Activated naive CD4-positive, alpha-beta T cell treated with anti-CD3 and anti-CD28 coated beads, Interleukin-2, amount 10 ng/mL, durations not matched to agents 7 days and 5 days (primary cell): ENCODE results near the gene PAIP2B.
A peak's percentile ranks its signal among the peaks of the same experiment; 100 is the strongest.

ENCODE experiments used
- CTCF ChIA-PET: fragments of 350-600 bp; sonication (Branson Sonifier 250); formaldehyde crosslinking; loops from one replicate; lab custom pipeline; 2021; ENCODE audit warnings: antibody characterized with exemption; lab: Charles Lee
- DNase-seq: peaks from one replicate; pipeline ENCODE4 v3.0.0-alpha.2; 2020
- H3K27ac Mint-ChIP-seq: one replicate; pipeline ENCODE4 v1.8.0; 2021; ENCODE audit warnings: mild to moderate bottlenecking, moderate library complexity, mixed read lengths
- H3K27me3 Mint-ChIP-seq: one replicate; pipeline ENCODE4 v1.8.0; 2021; ENCODE audit warnings: mild to moderate bottlenecking, mixed read lengths
- H3K36me3 Mint-ChIP-seq: one replicate; pipeline ENCODE4 v1.8.0; 2021; ENCODE audit warnings: mixed read lengths
- H3K4me1 Mint-ChIP-seq: one replicate; pipeline ENCODE4 v1.8.0; 2021; ENCODE audit warnings: mixed read lengths
- H3K4me3 Mint-ChIP-seq: one replicate; pipeline ENCODE4 v1.8.0; 2021; ENCODE audit warnings: mild to moderate bottlenecking, moderate library complexity, mixed read lengths
- H3K9me3 Mint-ChIP-seq: one replicate; pipeline ENCODE4 v1.8.0; 2021; ENCODE audit warnings: mixed read lengths

PAIP2B gene

GRCh38 chr2:71226965-71227560 lies at the start of gene PAIP2B:
Gene PAIP2B (minus strand): TSS chr2:71227103. CDS start chr2:71202589, 24,514 bp downstream.
- Mint-ChIP-seq H3K27ac (peak within 1 kb of the TSS; percentile 89), H3K9me3 (no peaks in the 10 kb centered on the region), H3K36me3 (no peaks in the 10 kb centered on the region), H3K27me3 (peaks cover 7% of the 10 kb centered on the region), H3K4me1 (peaks cover 25% of the 10 kb centered on the region), H3K4me3 (peak within 1 kb of the TSS; percentile 92)
- peak; percentile 99 for DNase-seq
- CTCF ChIA-PET = interaction anchor here (0.7 to 0.8 kb wide), 2 partner anchors 126 to 203 kb away, joined by 3 to 4 read pairs; no protein-coding TSS in a partner anchor

- Mint-ChIP-seq H3K27ac (no peak overlapping the region), H3K9me3 (peaks cover 7% of the 10 kb centered on the region), H3K4me1 (peaks cover 21% of the 10 kb centered on the region), H3K4me3 (peak overlapping the region; percentile 59), H3K27me3 (peaks cover 86% of the 10 kb centered on the region), H3K36me3 (peaks cover 2% of the 10 kb centered on the region)
- CTCF ChIA-PET = interaction anchor here (0.7 kb wide), 1 partner anchor 56 kb away, joined by 3 read pairs; the partner anchor contains the start of gene ZNF638
- no peak for DNase-seq
Observed at GRCh38 chr2:71275939-71276310, 49.0 kb upstream of the PAIP2B start.

DNA sequence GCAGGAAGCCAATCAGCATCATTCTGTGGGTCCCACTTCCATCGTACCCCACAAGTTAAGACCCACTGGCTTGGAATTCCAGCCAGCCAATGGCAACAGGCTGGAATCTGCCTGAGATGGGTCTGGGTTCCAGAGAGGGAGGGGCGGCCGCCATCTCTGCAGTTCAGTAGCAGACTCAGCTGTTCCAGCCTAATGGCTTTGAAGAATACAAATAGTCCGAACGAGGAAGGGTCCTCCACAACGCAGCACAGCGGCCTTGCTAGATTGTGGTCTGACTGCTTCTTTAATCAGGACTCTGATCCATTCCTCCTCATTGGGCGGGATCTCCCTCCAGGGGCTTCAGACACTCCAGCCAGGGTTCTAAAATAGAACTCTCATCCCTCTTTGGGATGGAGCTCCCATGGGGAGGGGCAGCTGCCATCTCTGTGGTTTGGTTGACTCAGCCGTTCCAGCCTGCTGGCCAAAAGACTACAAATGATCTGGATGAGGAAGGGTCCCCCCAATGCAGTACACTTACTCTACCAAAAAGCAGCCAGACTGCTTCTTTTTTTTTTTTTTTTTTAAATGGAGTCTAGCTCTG lies 42.7 kb upstream of the PAIP2B start:
- Mint-ChIP-seq H3K27ac (no peak overlapping the region), H3K4me1 (no peaks in the 10 kb centered on the region), H3K4me3 (no peak overlapping the region), H3K9me3 (no peaks in the 10 kb centered on the region), H3K27me3 (peaks cover 49% of the 10 kb centered on the region), H3K36me3 (no peaks in the 10 kb centered on the region)
- CTCF ChIA-PET = no interaction called here
- DNase-seq = no peak

DNA sequence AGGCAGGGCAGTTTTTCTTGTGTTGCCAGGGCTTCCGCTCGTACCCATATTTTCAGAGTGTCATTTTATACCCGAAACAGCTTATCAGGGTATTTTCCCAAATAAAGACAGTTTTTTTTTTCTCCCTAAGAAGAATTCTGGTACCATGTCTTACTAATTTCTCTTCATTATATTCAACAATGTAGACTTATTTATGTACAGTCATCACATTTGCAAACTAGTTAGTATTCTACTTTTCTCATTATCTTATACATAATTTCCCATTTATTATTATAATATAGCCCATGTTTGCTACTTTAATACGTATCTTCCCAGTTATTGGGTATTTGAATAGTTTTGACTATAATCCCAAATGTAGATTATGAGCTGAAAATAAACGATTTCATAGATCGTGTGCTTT lies 36.5 kb upstream of the PAIP2B start:
- no peak overlapping the region for H3K4me3 Mint-ChIP-seq
- no peaks in the 10 kb centered on the region for H3K4me1 Mint-ChIP-seq
- peaks cover 20% of the 10 kb centered on the region for H3K27me3 Mint-ChIP-seq
- H3K9me3 Mint-ChIP-seq = no peaks in the 10 kb centered on the region
- CTCF ChIA-PET = no interaction called here
- no peak overlapping the region for H3K27ac Mint-ChIP-seq
- no peaks in the 10 kb centered on the region for H3K36me3 Mint-ChIP-seq
- no peak for DNase-seq

DNA sequence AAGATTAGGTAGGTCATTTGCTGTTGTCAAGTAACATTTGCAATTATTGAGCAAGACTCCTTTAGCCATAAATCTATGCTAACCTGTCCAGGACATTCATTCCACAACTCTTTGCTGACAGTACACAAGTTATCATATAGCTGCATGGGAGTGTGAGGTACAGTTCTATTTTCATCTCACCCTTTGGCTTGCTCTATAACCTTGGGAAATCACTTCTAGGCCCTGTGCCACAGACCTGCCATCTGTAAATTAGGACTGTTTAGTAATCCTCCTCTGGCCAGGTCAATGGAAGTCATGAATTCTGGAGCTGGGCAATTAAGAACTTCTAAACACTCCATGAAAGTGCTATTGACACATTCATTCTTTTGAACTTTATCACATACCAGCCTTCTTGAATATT lies 34.6 kb upstream of the PAIP2B start:
- Mint-ChIP-seq H3K4me1 (no peaks in the 10 kb centered on the region), H3K27ac (no peak overlapping the region), H3K36me3 (no peaks in the 10 kb centered on the region), H3K9me3 (no peaks in the 10 kb centered on the region), H3K27me3 (peaks cover 26% of the 10 kb centered on the region), H3K4me3 (no peak overlapping the region)
- no peak for DNase-seq
- CTCF ChIA-PET = no interaction called here

DNA sequence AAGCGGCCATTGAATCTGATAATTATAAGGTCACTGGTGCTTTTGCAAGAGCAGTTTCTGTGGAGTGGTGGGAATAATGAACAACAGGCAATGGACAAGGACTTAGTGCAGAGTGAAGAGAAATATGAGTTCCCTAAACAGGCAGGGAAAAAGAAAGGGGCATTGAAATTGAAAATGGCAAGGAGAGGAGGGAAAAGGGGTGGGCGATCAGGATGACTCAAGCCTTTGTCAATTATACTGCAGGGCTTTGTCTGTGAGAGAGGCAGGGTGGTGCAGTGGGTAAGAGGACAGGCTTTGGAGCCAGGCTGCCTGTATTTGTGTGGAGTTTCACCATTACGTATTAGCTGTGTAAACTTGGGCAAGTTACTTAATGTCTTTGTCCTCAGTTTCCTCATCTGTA lies 29.5 kb upstream of the PAIP2B start:
- Mint-ChIP-seq H3K9me3 (no peaks in the 10 kb centered on the region), H3K4me1 (no peaks in the 10 kb centered on the region), H3K27me3 (peaks cover 14% of the 10 kb centered on the region), H3K4me3 (no peak overlapping the region), H3K36me3 (no peaks in the 10 kb centered on the region), H3K27ac (no peak overlapping the region)
- DNase-seq = no peak
- CTCF ChIA-PET = no interaction called here

- peaks cover 14% of the 10 kb centered on the region for H3K27me3 Mint-ChIP-seq
- DNase-seq = no peak
- no peaks in the 10 kb centered on the region for H3K36me3 Mint-ChIP-seq
- H3K4me3 Mint-ChIP-seq = no peak overlapping the region
- no peaks in the 10 kb centered on the region for H3K9me3 Mint-ChIP-seq
- H3K27ac Mint-ChIP-seq = no peak overlapping the region
- no peaks in the 10 kb centered on the region for H3K4me1 Mint-ChIP-seq
- CTCF ChIA-PET = no interaction called here
Observed at GRCh38 chr2:71254776-71255175, 27.9 kb upstream of the PAIP2B start.

DNA sequence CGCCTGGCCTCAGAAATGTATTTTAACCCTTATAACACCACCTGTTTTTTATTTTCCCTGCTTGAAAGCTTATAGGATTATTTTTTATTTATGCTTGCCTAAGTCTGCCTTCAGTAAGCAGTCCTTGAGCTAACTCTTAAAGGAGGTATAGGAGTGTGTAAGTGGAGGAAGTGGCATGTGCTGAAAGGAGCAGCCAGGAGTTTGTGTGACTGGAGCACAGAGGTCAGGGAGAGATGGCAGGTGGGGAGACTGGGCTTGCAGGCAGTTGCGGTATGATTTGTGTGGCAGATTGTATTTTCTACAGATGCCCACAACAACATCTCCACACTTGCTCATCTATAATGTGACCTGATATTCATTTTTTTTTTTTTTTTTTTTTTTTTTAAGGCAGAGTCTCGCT lies 27.2 kb upstream of the PAIP2B start:
- DNase-seq = no peak
- CTCF ChIA-PET = no interaction called here
- Mint-ChIP-seq H3K4me3 (no peak overlapping the region), H3K27ac (no peak overlapping the region), H3K27me3 (peaks cover 14% of the 10 kb centered on the region), H3K36me3 (no peaks in the 10 kb centered on the region), H3K4me1 (no peaks in the 10 kb centered on the region), H3K9me3 (no peaks in the 10 kb centered on the region)

- no peaks in the 10 kb centered on the region for H3K4me1 Mint-ChIP-seq
- CTCF ChIA-PET = no interaction called here
Observed at GRCh38 chr2:71253476-71253875, 26.6 kb upstream of the PAIP2B start.

GRCh38 chr2:71252862-71253261 lies 26.0 kb upstream of the PAIP2B start:
- H3K36me3 Mint-ChIP-seq = no peaks in the 10 kb centered on the region

More at GRCh38 chr2:71253476-71253875, 26.6 kb upstream of the PAIP2B start:
- no peak for DNase-seq
- H3K36me3 Mint-ChIP-seq = no peaks in the 10 kb centered on the region
- H3K27me3 Mint-ChIP-seq = peaks cover 13% of the 10 kb centered on the region
- no peak overlapping the region for H3K27ac Mint-ChIP-seq
- H3K9me3 Mint-ChIP-seq = no peaks in the 10 kb centered on the region
- no peak overlapping the region for H3K4me3 Mint-ChIP-seq

GRCh38 chr2:71250935-71251334 lies 24.0 kb upstream of the PAIP2B start:
- no peak overlapping the region for H3K4me3 Mint-ChIP-seq
- H3K4me1 Mint-ChIP-seq = no peaks in the 10 kb centered on the region
- H3K36me3 Mint-ChIP-seq = no peaks in the 10 kb centered on the region
- no peaks in the 10 kb centered on the region for H3K9me3 Mint-ChIP-seq
- H3K27ac Mint-ChIP-seq = no peak overlapping the region
- CTCF ChIA-PET = interaction anchor here (1.1 kb wide), 1 partner anchor 9 kb away, joined by 3 read pairs; no protein-coding TSS in a partner anchor
- DNase-seq = no peak
- peaks cover 6% of the 10 kb centered on the region for H3K27me3 Mint-ChIP-seq

More at GRCh38 chr2:71252862-71253261, 26.0 kb upstream of the PAIP2B start:
- Mint-ChIP-seq H3K27me3 (peaks cover 10% of the 10 kb centered on the region), H3K4me3 (no peak overlapping the region), H3K9me3 (no peaks in the 10 kb centered on the region), H3K27ac (no peak overlapping the region), H3K4me1 (no peaks in the 10 kb centered on the region)
- no peak for DNase-seq
- CTCF ChIA-PET = no interaction called here

- Mint-ChIP-seq H3K4me3 (no peak overlapping the region), H3K9me3 (no peaks in the 10 kb centered on the region), H3K4me1 (no peaks in the 10 kb centered on the region), H3K36me3 (no peaks in the 10 kb centered on the region), H3K27me3 (peaks cover 12% of the 10 kb centered on the region), H3K27ac (no peak overlapping the region)
- DNase-seq = no peak
- CTCF ChIA-PET = no interaction called here
Observed at GRCh38 chr2:71244302-71244660, 17.4 kb upstream of the PAIP2B start.

DNA sequence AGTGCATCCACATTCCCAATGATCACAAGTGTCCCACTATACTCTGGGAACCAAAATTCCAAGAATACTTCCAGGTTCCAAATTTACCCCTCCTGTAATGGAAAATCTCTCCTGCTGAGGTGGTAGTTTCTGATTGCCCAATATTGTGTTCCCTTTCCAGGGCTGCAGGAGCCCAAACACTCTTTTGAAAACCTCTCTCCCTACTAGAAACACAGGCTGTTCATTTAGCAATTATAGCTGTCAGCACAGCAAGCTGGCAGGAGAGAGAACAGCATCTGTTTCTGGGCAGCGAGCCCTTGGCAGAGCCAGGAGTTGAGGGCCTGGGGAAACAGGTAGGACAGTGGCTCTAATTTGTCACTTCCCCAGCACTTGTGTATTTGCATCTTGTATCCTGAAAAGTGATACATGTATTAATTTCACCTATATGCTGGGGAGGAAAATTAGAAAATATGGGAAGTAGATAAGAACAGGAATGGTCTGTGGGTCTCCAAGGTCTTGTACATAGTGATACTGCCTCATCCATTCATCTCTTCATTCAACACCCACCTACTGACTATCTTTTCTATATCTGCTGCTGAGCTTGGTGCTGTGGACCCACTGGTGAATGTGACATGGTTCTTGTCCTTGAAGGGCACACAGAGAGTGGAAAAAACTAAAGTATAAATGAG lies 16.9 kb upstream of the PAIP2B start:
- CTCF ChIA-PET = no interaction called here
- Mint-ChIP-seq H3K4me3 (no peak overlapping the region), H3K27ac (no peak overlapping the region)

DNA sequence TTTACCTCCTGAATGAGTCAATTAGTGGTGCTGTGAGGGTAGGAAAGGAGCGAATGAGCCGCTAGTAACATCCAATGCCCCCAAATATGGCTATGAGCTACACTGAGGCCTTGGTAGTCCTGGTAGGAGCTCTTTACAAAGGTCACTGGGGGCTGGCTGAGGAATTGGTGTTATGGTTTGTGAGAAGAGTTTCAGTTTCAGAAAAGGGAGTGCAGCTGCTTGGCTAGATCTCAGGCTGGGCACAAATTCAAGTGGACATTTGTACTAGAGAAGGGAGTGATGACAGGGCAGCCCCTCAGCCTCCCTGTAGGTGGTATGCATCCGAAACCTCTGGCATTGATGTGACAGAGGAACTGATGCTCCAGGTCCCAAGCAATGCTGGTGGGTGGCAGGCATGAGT lies 13.9 kb upstream of the PAIP2B start:
- CTCF ChIA-PET = no interaction called here
- Mint-ChIP-seq H3K4me3 (no peak overlapping the region), H3K36me3 (no peaks in the 10 kb centered on the region), H3K9me3 (no peaks in the 10 kb centered on the region), H3K27me3 (peaks cover 16% of the 10 kb centered on the region), H3K27ac (no peak overlapping the region), H3K4me1 (no peaks in the 10 kb centered on the region)
- no peak for DNase-seq

More for the DNA sequence above, 16.9 kb upstream of the PAIP2B start:
- no peak for DNase-seq
- Mint-ChIP-seq H3K36me3 (no peaks in the 10 kb centered on the region), H3K4me1 (no peaks in the 10 kb centered on the region), H3K27me3 (peaks cover 12% of the 10 kb centered on the region), H3K9me3 (no peaks in the 10 kb centered on the region)

- Mint-ChIP-seq H3K36me3 (no peaks in the 10 kb centered on the region), H3K9me3 (no peaks in the 10 kb centered on the region), H3K27me3 (peaks cover 14% of the 10 kb centered on the region), H3K4me1 (no peaks in the 10 kb centered on the region), H3K4me3 (no peak overlapping the region), H3K27ac (no peak overlapping the region)
- DNase-seq = no peak
- CTCF ChIA-PET = no interaction called here
Observed at GRCh38 chr2:71238089-71238488, 11.2 kb upstream of the PAIP2B start.
